IMR-90 (cell line): ENCODE results near the gene SPAAR. TPM values are rescaled to one million over a fixed set of nuclear protein-coding genes. Genes with fewer than 3 reads are reported as not detected.

Source experiments
- ATAC-seq: fragments of 200-7000 bp; cut with Tn5 transposase; 2 replicates; pipeline ENCODE4 v1.9.1; 2020; ENCODE audit warnings: low read depth, mild to moderate bottlenecking, moderate library complexity
- BruUV-seq: library from RNA; stranded (reverse); fragments of 400-500 nt; replicated peaks from 2 replicates; lab custom pipeline; 2021; lab: Mats Ljungman, UMichigan
- CTCF ChIA-PET: fragments of 300-600 bp; formaldehyde crosslinking; extraction: SDS; loops from one replicate; lab custom pipeline; 2021; ENCODE audit warnings: antibody characterized with exemption; lab: Yijun Ruan, JAX
- POLR2A ChIA-PET: fragments of 300-600 bp; sonication (Branson Sonifier 250); formaldehyde crosslinking; loops from one replicate; lab custom pipeline; 2022; ENCODE audit warnings: antibody characterized with exemption; ENCODE audit not compliant: unreplicated experiment; lab: Charles Lee
- DNase-seq: peaks from one replicate; pipeline ENCODE4 v3.0.0; 2013
- H2AFZ ChIP-seq: replicated peaks from 2 replicates; pipeline ENCODE3; 2013; ENCODE audit warnings: low read length, mild to moderate bottlenecking; ENCODE audit not compliant: poor library complexity
- H2AK5ac ChIP-seq: 2 replicates; pipeline ENCODE4 v1.6.1; 2013; ENCODE audit warnings: low read depth, low read length, inconsistent platforms
- H2AK9ac ChIP-seq: replicated peaks from 2 replicates; pipeline ENCODE3; 2013; ENCODE audit warnings: mild to moderate bottlenecking, low read depth, low read length, moderate library complexity; ENCODE audit not compliant: poor library complexity
- H2BK120ac ChIP-seq: 2 replicates; pipeline ENCODE4 v1.6.1; 2013; ENCODE audit warnings: low read depth, low read length, inconsistent platforms
- H2BK15ac ChIP-seq: 3 replicates; pipeline ENCODE4 v1.6.1; 2013; ENCODE audit warnings: low read depth, low read length, inconsistent platforms
- H2BK20ac ChIP-seq: 2 replicates; pipeline ENCODE4 v1.6.1; 2013; ENCODE audit warnings: low read depth, mild to moderate bottlenecking, inconsistent platforms, low read length, moderate library complexity
- H2BK5ac ChIP-seq: 2 replicates; pipeline ENCODE4 v1.6.1; 2013; ENCODE audit warnings: mild to moderate bottlenecking, low read depth, low read length, inconsistent platforms; ENCODE audit not compliant: poor library complexity, severe bottlenecking
- H3K14ac ChIP-seq: replicated peaks from 2 replicates; pipeline ENCODE4 v1.6.1; 2013; ENCODE audit warnings: low read depth, low read length, inconsistent platforms
- H3K18ac ChIP-seq: 2 replicates; pipeline ENCODE4 v1.6.1; 2013; ENCODE audit warnings: low read depth, low read length, control low read depth
- H3K23ac ChIP-seq: 2 replicates; pipeline ENCODE4 v1.6.1; 2013; ENCODE audit warnings: low read depth, low read length, inconsistent platforms
- H3K27ac ChIP-seq: 2 replicates; pipeline ENCODE4 v1.5.1; 2013; ENCODE audit warnings: mild to moderate bottlenecking, control low read depth, low read length; ENCODE audit not compliant: insufficient read depth
- H3K27me3 ChIP-seq: 2 replicates; pipeline ENCODE4 v1.6.1; 2013; ENCODE audit warnings: low read length; ENCODE audit not compliant: control insufficient read depth, insufficient read depth
- H3K36me3 ChIP-seq: 2 replicates; pipeline ENCODE4 v1.6.1; 2013; ENCODE audit warnings: low read length, mixed read lengths; ENCODE audit not compliant: control insufficient read depth, insufficient read depth
- H3K4ac ChIP-seq: 2 replicates; pipeline ENCODE4 v1.6.1; 2013; ENCODE audit warnings: low read depth, low read length, inconsistent platforms
- H3K4me1 ChIP-seq: 2 replicates; pipeline ENCODE4 v1.6.1; 2013; ENCODE audit warnings: low read length, mixed read lengths; ENCODE audit not compliant: control insufficient read depth, insufficient read depth
- H3K4me2 ChIP-seq: 2 replicates; pipeline ENCODE4 v1.6.1; 2013; ENCODE audit warnings: low read depth, mild to moderate bottlenecking, control low read depth, low read length, moderate library complexity
- H3K4me3 ChIP-seq: 2 replicates; pipeline ENCODE4 v1.5.1; 2013; ENCODE audit warnings: low read depth, mild to moderate bottlenecking, control low read depth, low read length, moderate library complexity; ENCODE audit not compliant: insufficient read depth
- H3K56ac ChIP-seq: 2 replicates; pipeline ENCODE4 v1.6.1; 2013; ENCODE audit warnings: low read length, inconsistent platforms; ENCODE audit not compliant: insufficient read depth; ENCODE audit errors: extremely low read depth
- H3K79me1 ChIP-seq, 2 experiments: 2 replicates each; pipeline ENCODE4 v1.6.1; 2013; ENCODE audit warnings: low read length in 2 of 2, inconsistent platforms in 1 of 2, low read depth in 1 of 2
- H3K9ac ChIP-seq: 2 replicates; pipeline ENCODE4 v1.6.1; 2013; ENCODE audit warnings: low read depth, low read length, control low read depth
- H3K9me1 ChIP-seq: 2 replicates; pipeline ENCODE4 v1.6.1; 2013; ENCODE audit warnings: low read length, inconsistent platforms; ENCODE audit not compliant: insufficient read depth
- H3K9me3 ChIP-seq: 2 replicates; pipeline ENCODE4 v1.6.1; 2013; ENCODE audit warnings: low read length; ENCODE audit not compliant: control insufficient read depth, insufficient read depth
- H4K20me1 ChIP-seq: 2 replicates; pipeline ENCODE4 v1.6.1; 2013; ENCODE audit warnings: low read length, inconsistent platforms; ENCODE audit not compliant: insufficient read depth
- H4K5ac ChIP-seq: 2 replicates; pipeline ENCODE4 v1.6.1; 2013; ENCODE audit warnings: mild to moderate bottlenecking, low read depth, low read length, control low read depth
- H4K8ac ChIP-seq, 2 experiments: 2 replicates each; pipeline ENCODE4 v1.6.1; 2013; ENCODE audit warnings: low read depth in 2 of 2, low read length in 2 of 2, control low read depth in 1 of 2, inconsistent platforms in 1 of 2
- H4K91ac ChIP-seq: 2 replicates; pipeline ENCODE4 v1.6.1; 2013; ENCODE audit warnings: low read depth, low read length, inconsistent platforms; ENCODE audit not compliant: insufficient read depth
- CTCF ChIP-seq: conservative IDR thresholded peaks from 2 replicates; pipeline ENCODE4 v1.5.1; 2012; ENCODE audit warnings: mild to moderate bottlenecking, low read depth, low read length, improper control_type of control experiment
- MAFK ChIP-seq: IDR thresholded peaks from 2 replicates; pipeline ENCODE4 v1.6.1; 2012; ENCODE audit warnings: low read depth, low read length, improper control_type of control experiment
- MAZ ChIP-seq: IDR thresholded peaks from 2 replicates; pipeline ENCODE4 v1.6.1; 2012; ENCODE audit warnings: low read depth, mild to moderate bottlenecking, low read length, improper control_type of control experiment, moderate library complexity, borderline replicate concordance
- NFE2L2 ChIP-seq: fragments of 150-350 bp; IDR thresholded peaks from 2 replicates; pipeline ENCODE4 v1.6.1; 2016; ENCODE audit warnings: low read depth, mild to moderate bottlenecking, low read length
- RAD21 ChIP-seq: IDR thresholded peaks from 2 replicates; pipeline ENCODE4 v1.6.1; 2012; ENCODE audit warnings: low read length, improper control_type of control experiment
- SMC3 ChIP-seq: fragments of 150-350 bp; IDR thresholded peaks from 2 replicates; pipeline ENCODE4 v1.6.1; 2016; ENCODE audit warnings: low read depth, mild to moderate bottlenecking, antibody characterized with exemption, low read length, moderate library complexity
- WGBS, 2 experiments: methylation state at CpG; one replicate each; pipeline versions ENCODE4 v1.1.5 to v1.1.7; 2013; ENCODE audit warnings: missing lambda C conversion rate in 2 of 2; ENCODE audit not compliant: insufficient read length in 1 of 2; ENCODE audit errors: extremely low coverage in 2 of 2; 5-methylcytosine and 5-hydroxymethylcytosine counted together
- dilution Hi-C: fragments of 300-500 bp; cut with HindIII; formaldehyde crosslinking; loops from one replicate; pipeline ENCODE4 v1.14.3; 2018; ENCODE audit warnings: low sequenced_read_pairs; ENCODE audit not compliant: unreplicated experiment
- in situ Hi-C: fragments of 300-500 bp; cut with MboI; formaldehyde crosslinking; loops from 3 replicates; pipeline ENCODE4 v1.14.3; 2019; ENCODE audit warnings: low sequenced_read_pairs, inconsistent platforms, mixed read lengths
- intact Hi-C: fragments of 100-400 bp; cut with micrococcal nuclease; formaldehyde crosslinking; loops from 2 replicates; pipeline ENCODE4 v1.10.0; 2022
- polyA plus RNA-seq, 3 experiments: library from polyadenylated mRNA; depleted of rRNA; stranded (reverse); fragments of >200 nt; gene quantifications; 2 replicates each; pipeline ENCODE4 v1.2.3, GENCODE V29; 2012; ENCODE audit warnings: low replicate concordance in 1 of 3
- total RNA-seq: library from RNA; depleted of rRNA; stranded (reverse); fragments of >200 nt; gene quantifications from 2 replicates; pipeline ENCODE4 v1.2.3, GENCODE V29; 2012

SPAAR gene
- total and polyA plus RNA-seq, 2 of the 4 experiments (the other 2 are of a cell fraction) = 0.18 to 0.32 TPM

GRCh38 chr9:35910613-35911359 is 1.5 kb downstream of the SPAAR start:
- H4K5ac ChIP-seq = peak overlapping the region; percentile 33
- intact Hi-C loops = no loop called here

More at GRCh38 chr9:35910613-35911359, 1.5 kb downstream of the SPAAR start:
- Histone ChIP-seq H3K27me3 (no peaks in the 10 kb centered on the region), H2BK20ac (peak overlapping the region; percentile 66), H2BK15ac (peak overlapping the region; percentile 83; the same call in 1 of the 3 replicates), H3K4me3 (no peak overlapping the region), H3K9me3 (no peaks in the 10 kb centered on the region), H3K4ac (peak overlapping the region; percentile 100), H3K27ac (no peak overlapping the region), H3K9me1 (peaks cover 17% of the 10 kb centered on the region), H2BK5ac (peak overlapping the region; percentile 44), H3K4me1 (peaks cover 37% of the 10 kb centered on the region), H3K9ac (no peak overlapping the region), H3K18ac (no peak overlapping the region), H3K14ac (peak overlapping the region; percentile 21; the same call in 1 of the 2 replicates), H4K20me1 (no peaks in the 10 kb centered on the region), H3K79me1 (peaks cover 0 to 33% of the 10 kb centered on the region in 2 experiments; a peak in 2 of 4 replicates), H3K36me3 (no peaks in the 10 kb centered on the region), H2AFZ (peak overlapping the region; percentile 44), H3K56ac (no peak overlapping the region), H2BK120ac (peak overlapping the region; percentile 99), H3K23ac (no peak overlapping the region), H3K4me2 (no peak overlapping the region), H4K91ac (peak overlapping the region; percentile 76), H2AK5ac (peak overlapping the region; percentile 99), H4K8ac (peak overlapping the region; percentile 40 to 59; a peak in 3 of 4 replicates), H2AK9ac (no peak overlapping the region)
- in situ Hi-C loops (no loop called here), dilution Hi-C loops (no loop called here)
- ATAC-seq (no peak), DNase-seq (peak; percentile 52)
- no TSS peak for BruUV-seq
- ChIA-PET POLR2A (no interaction called here), CTCF (interaction anchor here (0.6 to 1.4 kb wide), 6 partner anchors 7 to 191 kb away, joined by 3 to 5 read pairs (median 3); partner anchors contain the start of gene FAM221B)
- no peak for TF ChIP-seq MAFK
- no peak for TF ChIP-seq NFE2L2
- peak; percentile 67 for TF ChIP-seq RAD21
- TF ChIP-seq CTCF = peak; percentile 58
- peak; percentile 48 for TF ChIP-seq SMC3
- no peak for TF ChIP-seq MAZ
- 100% methylated on average over 5 of the region's 14 CpGs; no CpG with 5 or more reads in 1 of the 2 experiments for WGBS, 2 experiments
